Measurements from ENCODE around the gene GSTA3.

DNA sequence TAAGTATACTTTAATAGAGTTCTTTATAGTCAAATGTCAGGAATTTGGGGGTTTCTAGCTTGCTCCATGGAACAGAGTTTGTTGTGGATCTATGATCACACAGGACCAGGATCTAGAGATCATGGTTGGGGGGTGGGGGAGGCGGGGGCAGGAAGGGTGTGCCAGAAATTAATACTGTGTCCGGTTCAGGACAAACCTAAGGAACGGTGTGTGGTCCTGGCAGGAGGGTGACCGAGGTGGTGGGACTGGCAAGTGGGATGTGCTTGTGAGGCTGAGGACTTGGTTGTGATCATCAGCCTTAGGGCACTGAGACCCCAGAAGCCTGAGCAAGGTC lies 27.9 kb downstream of the GSTA3 start:
- TF ChIP-seq, protein P1, sequence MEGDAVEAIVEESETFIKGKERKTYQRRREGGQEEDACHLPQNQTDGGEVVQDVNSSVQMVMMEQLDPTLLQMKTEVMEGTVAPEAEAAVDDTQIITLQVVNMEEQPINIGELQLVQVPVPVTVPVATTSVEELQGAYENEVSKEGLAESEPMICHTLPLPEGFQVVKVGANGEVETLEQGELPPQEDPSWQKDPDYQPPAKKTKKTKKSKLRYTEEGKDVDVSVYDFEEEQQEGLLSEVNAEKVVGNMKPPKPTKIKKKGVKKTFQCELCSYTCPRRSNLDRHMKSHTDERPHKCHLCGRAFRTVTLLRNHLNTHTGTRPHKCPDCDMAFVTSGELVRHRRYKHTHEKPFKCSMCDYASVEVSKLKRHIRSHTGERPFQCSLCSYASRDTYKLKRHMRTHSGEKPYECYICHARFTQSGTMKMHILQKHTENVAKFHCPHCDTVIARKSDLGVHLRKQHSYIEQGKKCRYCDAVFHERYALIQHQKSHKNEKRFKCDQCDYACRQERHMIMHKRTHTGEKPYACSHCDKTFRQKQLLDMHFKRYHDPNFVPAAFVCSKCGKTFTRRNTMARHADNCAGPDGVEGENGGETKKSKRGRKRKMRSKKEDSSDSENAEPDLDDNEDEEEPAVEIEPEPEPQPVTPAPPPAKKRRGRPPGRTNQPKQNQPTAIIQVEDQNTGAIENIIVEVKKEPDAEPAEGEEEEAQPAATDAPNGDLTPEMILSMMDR (IDR thresholded peaks at IDR 0.05) = no peak
- TF ChIP-seq POLR2AphosphoS5 (IDR thresholded peaks at IDR 0.05; ENCODE audit: low read depth, low read length) (no peak), FOXM1 (IDR thresholded peaks at IDR 0.05; ENCODE audit: low read depth) (no peak), NFIC (IDR thresholded peaks at IDR 0.05; ENCODE audit: borderline replicate concordance) (no peak), EZH2phosphoT487 (IDR thresholded peaks at IDR 0.05; ENCODE audit: borderline replicate concordance, low read depth) (no peak), YY1 (IDR thresholded peaks at IDR 0.05; ENCODE audit: low read depth) (no peak), SIN3A (IDR thresholded peaks at IDR 0.05; ENCODE audit: borderline replicate concordance, low read depth, low read length) (no peak), GABPA (IDR thresholded peaks at IDR 0.05; ENCODE audit: low read depth) (no peak), TEAD4 (IDR thresholded peaks at IDR 0.05; ENCODE audit: borderline replicate concordance, insufficient read depth) (no peak)
- TF ChIP-seq, protein P2, sequence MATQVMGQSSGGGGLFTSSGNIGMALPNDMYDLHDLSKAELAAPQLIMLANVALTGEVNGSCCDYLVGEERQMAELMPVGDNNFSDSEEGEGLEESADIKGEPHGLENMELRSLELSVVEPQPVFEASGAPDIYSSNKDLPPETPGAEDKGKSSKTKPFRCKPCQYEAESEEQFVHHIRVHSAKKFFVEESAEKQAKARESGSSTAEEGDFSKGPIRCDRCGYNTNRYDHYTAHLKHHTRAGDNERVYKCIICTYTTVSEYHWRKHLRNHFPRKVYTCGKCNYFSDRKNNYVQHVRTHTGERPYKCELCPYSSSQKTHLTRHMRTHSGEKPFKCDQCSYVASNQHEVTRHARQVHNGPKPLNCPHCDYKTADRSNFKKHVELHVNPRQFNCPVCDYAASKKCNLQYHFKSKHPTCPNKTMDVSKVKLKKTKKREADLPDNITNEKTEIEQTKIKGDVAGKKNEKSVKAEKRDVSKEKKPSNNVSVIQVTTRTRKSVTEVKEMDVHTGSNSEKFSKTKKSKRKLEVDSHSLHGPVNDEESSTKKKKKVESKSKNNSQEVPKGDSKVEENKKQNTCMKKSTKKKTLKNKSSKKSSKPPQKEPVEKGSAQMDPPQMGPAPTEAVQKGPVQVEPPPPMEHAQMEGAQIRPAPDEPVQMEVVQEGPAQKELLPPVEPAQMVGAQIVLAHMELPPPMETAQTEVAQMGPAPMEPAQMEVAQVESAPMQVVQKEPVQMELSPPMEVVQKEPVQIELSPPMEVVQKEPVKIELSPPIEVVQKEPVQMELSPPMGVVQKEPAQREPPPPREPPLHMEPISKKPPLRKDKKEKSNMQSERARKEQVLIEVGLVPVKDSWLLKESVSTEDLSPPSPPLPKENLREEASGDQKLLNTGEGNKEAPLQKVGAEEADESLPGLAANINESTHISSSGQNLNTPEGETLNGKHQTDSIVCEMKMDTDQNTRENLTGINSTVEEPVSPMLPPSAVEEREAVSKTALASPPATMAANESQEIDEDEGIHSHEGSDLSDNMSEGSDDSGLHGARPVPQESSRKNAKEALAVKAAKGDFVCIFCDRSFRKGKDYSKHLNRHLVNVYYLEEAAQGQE (IDR thresholded peaks at IDR 0.05; ENCODE audit: low read depth, low read length) = no peak

Data from SK-N-SH (cell line).